HepG2 (cell line): ENCODE measurements around the gene SPA17. TPM values are rescaled to one million over a fixed set of nuclear protein-coding genes. Genes with fewer than 3 reads are reported as not detected.

Experiments
- HDAC2 ChIP-seq: sonication (generic); formaldehyde crosslinking; IDR thresholded peaks from 2 replicates; pipeline ENCODE4 v1.4.0; 2020; ENCODE audit warnings: missing genetic modification reagents
- JUN ChIP-seq: sonication (generic); formaldehyde crosslinking; IDR thresholded peaks from 2 replicates; pipeline ENCODE4 v1.4.0; 2020; ENCODE audit warnings: mild to moderate bottlenecking, missing genetic modification reagents
- JUNB ChIP-seq: sonication (generic); formaldehyde crosslinking; IDR thresholded peaks from 2 replicates; pipeline ENCODE4 v1.8.0; 2022; ENCODE audit warnings: missing genetic modification reagents, mild to moderate bottlenecking, borderline replicate concordance
- KDM5B ChIP-seq: sonication (generic); formaldehyde crosslinking; IDR thresholded peaks from 2 replicates; pipeline ENCODE4 v1.4.0; 2020; ENCODE audit warnings: missing genetic modification reagents, mild to moderate bottlenecking, borderline replicate concordance
- KLF6 ChIP-seq: IDR thresholded peaks from 2 replicates; pipeline ENCODE4 v1.8.0; 2016; ENCODE audit warnings: missing biosample characterization, missing genetic modification reagents
- RFX5 ChIP-seq: IDR thresholded peaks from 2 replicates; pipeline ENCODE4 v1.6.1; 2011; ENCODE audit warnings: low read depth, low read length, improper control_type of control experiment
- SAFB2 ChIP-seq: sonication (generic); formaldehyde crosslinking; IDR thresholded peaks from 2 replicates; pipeline ENCODE4 v1.5.1; 2020; ENCODE audit warnings: missing genetic modification reagents, low read depth, mild to moderate bottlenecking, borderline replicate concordance
- SNAI1 ChIP-seq: sonication (generic); formaldehyde crosslinking; IDR thresholded peaks from 2 replicates; pipeline ENCODE4 v1.5.0; 2020; ENCODE audit warnings: mild to moderate bottlenecking, missing genetic modification reagents, borderline replicate concordance
- TOPORS ChIP-seq: sonication (generic); formaldehyde crosslinking; IDR thresholded peaks from 2 replicates; pipeline ENCODE4 v1.8.0; 2023; ENCODE audit warnings: mild to moderate bottlenecking, missing genetic modification reagents
- TRIM24 ChIP-seq: sonication (generic); formaldehyde crosslinking; IDR thresholded peaks from 2 replicates; pipeline ENCODE4 v1.8.0; 2022; ENCODE audit warnings: mild to moderate bottlenecking, missing genetic modification reagents
- ZFAT ChIP-seq: sonication (generic); formaldehyde crosslinking; conservative IDR thresholded peaks from 2 replicates; pipeline ENCODE4 v1.8.1; 2023; ENCODE audit warnings: missing genetic modification reagents, inconsistent platforms
- ZNF263 ChIP-seq: sonication (generic); formaldehyde crosslinking; IDR thresholded peaks from 2 replicates; pipeline ENCODE4 v1.4.0; 2020; ENCODE audit warnings: missing genetic modification reagents
- ZNF724P ChIP-seq: sonication (generic); formaldehyde crosslinking; IDR thresholded peaks from 2 replicates; pipeline ENCODE4 v1.8.0; 2022; ENCODE audit warnings: missing genetic modification reagents, borderline replicate concordance
- ZNF776 ChIP-seq: sonication (generic); formaldehyde crosslinking; IDR thresholded peaks from 2 replicates; pipeline ENCODE4 v1.4.0; 2020; ENCODE audit warnings: mild to moderate bottlenecking, missing genetic modification reagents
- ZNF816 ChIP-seq: sonication (generic); formaldehyde crosslinking; IDR thresholded peaks from 2 replicates; pipeline ENCODE4 v1.8.0; 2022; ENCODE audit warnings: missing genetic modification reagents, mild to moderate bottlenecking, borderline replicate concordance
- polyA plus RNA-seq, 8 experiments: library from polyadenylated mRNA; depleted of rRNA in 3 of 8; stranded (reverse) in 7 of 8; unstranded in 1 of 8; fragments of >200 nt; fragmentation: Illumina TruSeq in 4 of 8; extraction: Trizol in 4 of 8; gene quantifications; 2 replicates each; pipeline versions ENCODE4 v1.2.1 to v1.2.3, GENCODE V29; 2011 to 2016; ENCODE audit warnings: low read depth in 4 of 8, missing spikeins in 1 of 8, mixed read lengths in 1 of 8; ENCODE audit not compliant: insufficient read depth in 1 of 8
- total RNA-seq, 5 experiments: library from RNA; depleted of rRNA; stranded (reverse); fragments of >200 nt; fragmentation: Illumina TruSeq; extraction: Trizol; gene quantifications; 2 replicates each; pipeline ENCODE4 v1.2.3, GENCODE V29; 2016; ENCODE audit warnings: low read depth in 1 of 5
- TF ChIP-seq, protein P1 (sequence below): sonication (generic); formaldehyde crosslinking; IDR thresholded peaks from 2 replicates; pipeline ENCODE4 v1.4.0; 2020; ENCODE audit warnings: mild to moderate bottlenecking, missing genetic modification reagents
- TF ChIP-seq, protein P2 (sequence below): sonication (generic); formaldehyde crosslinking; IDR thresholded peaks from 2 replicates; pipeline ENCODE4 v1.5.0; 2020; ENCODE audit warnings: mild to moderate bottlenecking, missing genetic modification reagents, borderline replicate concordance
- TF ChIP-seq, protein P3 (sequence below): sonication (generic); formaldehyde crosslinking; IDR thresholded peaks from 2 replicates; pipeline ENCODE4 v1.4.0; 2020; ENCODE audit warnings: missing genetic modification reagents
- TF ChIP-seq, protein P4 (sequence below): sonication (generic); formaldehyde crosslinking; IDR thresholded peaks from 2 replicates; pipeline ENCODE4; 2020; ENCODE audit warnings: missing genetic modification reagents, mild to moderate bottlenecking, borderline replicate concordance

The SPA17 gene
- total and polyA plus RNA-seq, 2 of the 13 experiments (the other 11 are each of a cell fraction or from before 2014, with no cell fraction given), result 4.4 to 8.4 TPM

DNA sequence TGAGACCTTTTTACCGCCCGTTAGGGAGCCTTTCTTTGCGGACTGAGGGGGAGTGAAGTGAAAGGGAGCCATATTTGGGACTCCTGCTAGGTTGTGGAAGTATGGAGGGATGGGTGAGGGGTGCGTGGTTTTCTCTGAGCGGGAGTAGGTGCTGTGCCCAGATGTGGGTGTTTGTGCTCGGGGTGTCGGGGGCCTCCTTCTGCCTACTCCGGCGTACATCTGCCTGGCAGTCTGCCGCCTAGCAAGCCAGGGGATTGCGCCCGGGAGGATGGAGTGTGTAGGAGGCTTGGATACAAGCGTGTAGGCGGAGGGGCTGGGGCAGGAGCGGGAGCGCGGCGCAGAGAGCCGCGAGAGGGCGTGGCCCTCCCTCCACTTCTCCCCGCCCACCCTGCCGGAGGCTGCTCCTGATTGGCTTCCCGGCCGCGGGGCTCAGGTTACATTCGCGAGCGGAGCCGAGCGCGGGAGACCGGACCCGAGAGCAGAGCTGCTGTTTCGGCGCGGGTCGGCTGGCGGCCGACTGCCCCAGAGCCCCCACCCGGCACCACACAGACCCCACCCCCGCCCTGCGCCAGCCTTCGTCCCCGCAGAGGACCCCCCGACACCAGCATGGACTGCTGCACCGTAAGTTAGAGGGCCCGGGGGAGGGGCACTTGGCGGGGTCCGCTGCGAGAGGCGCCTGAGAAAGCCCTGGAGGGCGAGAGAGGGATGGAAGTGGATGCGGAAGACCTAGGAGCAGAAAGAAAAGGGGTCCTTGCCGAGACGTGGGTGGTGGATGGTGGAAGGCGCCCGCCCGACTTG, 66.0 kb downstream of the SPA17 start, which contains the start of gene NRGN (continued):
- TF ChIP-seq ZNF724P (CRISPR knock-in tag), result no peak
- TF ChIP-seq RFX5, result no peak
- TF ChIP-seq, protein P1, sequence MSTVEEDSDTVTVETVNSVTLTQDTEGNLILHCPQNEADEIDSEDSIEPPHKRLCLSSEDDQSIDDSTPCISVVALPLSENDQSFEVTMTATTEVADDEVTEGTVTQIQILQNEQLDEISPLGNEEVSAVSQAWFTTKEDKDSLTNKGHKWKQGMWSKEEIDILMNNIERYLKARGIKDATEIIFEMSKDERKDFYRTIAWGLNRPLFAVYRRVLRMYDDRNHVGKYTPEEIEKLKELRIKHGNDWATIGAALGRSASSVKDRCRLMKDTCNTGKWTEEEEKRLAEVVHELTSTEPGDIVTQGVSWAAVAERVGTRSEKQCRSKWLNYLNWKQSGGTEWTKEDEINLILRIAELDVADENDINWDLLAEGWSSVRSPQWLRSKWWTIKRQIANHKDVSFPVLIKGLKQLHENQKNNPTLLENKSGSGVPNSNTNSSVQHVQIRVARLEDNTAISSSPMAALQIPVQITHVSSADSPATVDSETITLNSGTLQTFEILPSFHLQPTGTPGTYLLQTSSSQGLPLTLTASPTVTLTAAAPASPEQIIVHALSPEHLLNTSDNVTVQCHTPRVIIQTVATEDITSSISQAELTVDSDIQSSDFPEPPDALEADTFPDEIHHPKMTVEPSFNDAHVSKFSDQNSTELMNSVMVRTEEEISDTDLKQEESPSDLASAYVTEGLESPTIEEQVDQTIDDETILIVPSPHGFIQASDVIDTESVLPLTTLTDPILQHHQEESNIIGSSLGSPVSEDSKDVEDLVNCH (CRISPR knock-in tag), result no peak
- TF ChIP-seq TRIM24, result no peak
- no peak for TF ChIP-seq ZNF816 (CRISPR knock-in tag)
- TF ChIP-seq, protein P2, sequence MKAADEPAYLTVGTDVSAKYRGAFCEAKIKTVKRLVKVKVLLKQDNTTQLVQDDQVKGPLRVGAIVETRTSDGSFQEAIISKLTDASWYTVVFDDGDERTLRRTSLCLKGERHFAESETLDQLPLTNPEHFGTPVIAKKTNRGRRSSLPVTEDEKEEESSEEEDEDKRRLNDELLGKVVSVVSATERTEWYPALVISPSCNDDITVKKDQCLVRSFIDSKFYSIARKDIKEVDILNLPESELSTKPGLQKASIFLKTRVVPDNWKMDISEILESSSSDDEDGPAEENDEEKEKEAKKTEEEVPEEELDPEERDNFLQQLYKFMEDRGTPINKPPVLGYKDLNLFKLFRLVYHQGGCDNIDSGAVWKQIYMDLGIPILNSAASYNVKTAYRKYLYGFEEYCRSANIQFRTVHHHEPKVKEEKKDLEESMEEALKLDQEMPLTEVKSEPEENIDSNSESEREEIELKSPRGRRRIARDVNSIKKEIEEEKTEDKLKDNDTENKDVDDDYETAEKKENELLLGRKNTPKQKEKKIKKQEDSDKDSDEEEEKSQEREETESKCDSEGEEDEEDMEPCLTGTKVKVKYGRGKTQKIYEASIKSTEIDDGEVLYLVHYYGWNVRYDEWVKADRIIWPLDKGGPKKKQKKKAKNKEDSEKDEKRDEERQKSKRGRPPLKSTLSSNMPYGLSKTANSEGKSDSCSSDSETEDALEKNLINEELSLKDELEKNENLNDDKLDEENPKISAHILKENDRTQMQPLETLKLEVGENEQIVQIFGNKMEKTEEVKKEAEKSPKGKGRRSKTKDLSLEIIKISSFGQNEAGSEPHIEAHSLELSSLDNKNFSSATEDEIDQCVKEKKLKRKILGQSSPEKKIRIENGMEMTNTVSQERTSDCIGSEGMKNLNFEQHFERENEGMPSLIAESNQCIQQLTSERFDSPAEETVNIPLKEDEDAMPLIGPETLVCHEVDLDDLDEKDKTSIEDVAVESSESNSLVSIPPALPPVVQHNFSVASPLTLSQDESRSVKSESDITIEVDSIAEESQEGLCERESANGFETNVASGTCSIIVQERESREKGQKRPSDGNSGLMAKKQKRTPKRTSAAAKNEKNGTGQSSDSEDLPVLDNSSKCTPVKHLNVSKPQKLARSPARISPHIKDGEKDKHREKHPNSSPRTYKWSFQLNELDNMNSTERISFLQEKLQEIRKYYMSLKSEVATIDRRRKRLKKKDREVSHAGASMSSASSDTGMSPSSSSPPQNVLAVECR (CRISPR knock-in tag), result peak; percentile 46; the same call in 1 of the 2 replicates
- TF ChIP-seq HDAC2 (CRISPR knock-in tag), result no peak
- TF ChIP-seq SAFB2 (CRISPR knock-in tag), result no peak
- TF ChIP-seq ZNF263 (CRISPR knock-in tag), result no peak
- TF ChIP-seq, protein P3, sequence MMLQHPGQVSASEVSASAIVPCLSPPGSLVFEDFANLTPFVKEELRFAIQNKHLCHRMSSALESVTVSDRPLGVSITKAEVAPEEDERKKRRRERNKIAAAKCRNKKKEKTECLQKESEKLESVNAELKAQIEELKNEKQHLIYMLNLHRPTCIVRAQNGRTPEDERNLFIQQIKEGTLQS (CRISPR knock-in tag), result no peak
- no peak for TF ChIP-seq JUNB (CRISPR knock-in tag)
- TF ChIP-seq ZNF776 (CRISPR knock-in tag), result 0 out of 2 replicates have a peak, but pooled peaks have one; percentile 28
- TF ChIP-seq ZFAT (CRISPR knock-in tag), result no peak
- 0 out of 2 replicates have a peak, but pooled peaks have one; percentile 47 for TF ChIP-seq SNAI1
- TF ChIP-seq KLF6 (CRISPR knock-in tag), result no peak
- no peak for TF ChIP-seq JUN (CRISPR knock-in tag)
- 0 out of 2 replicates have a peak, but pooled peaks have one; percentile 29 for TF ChIP-seq KDM5B (CRISPR knock-in tag)
- no peak for TF ChIP-seq TOPORS
- TF ChIP-seq, protein P4, sequence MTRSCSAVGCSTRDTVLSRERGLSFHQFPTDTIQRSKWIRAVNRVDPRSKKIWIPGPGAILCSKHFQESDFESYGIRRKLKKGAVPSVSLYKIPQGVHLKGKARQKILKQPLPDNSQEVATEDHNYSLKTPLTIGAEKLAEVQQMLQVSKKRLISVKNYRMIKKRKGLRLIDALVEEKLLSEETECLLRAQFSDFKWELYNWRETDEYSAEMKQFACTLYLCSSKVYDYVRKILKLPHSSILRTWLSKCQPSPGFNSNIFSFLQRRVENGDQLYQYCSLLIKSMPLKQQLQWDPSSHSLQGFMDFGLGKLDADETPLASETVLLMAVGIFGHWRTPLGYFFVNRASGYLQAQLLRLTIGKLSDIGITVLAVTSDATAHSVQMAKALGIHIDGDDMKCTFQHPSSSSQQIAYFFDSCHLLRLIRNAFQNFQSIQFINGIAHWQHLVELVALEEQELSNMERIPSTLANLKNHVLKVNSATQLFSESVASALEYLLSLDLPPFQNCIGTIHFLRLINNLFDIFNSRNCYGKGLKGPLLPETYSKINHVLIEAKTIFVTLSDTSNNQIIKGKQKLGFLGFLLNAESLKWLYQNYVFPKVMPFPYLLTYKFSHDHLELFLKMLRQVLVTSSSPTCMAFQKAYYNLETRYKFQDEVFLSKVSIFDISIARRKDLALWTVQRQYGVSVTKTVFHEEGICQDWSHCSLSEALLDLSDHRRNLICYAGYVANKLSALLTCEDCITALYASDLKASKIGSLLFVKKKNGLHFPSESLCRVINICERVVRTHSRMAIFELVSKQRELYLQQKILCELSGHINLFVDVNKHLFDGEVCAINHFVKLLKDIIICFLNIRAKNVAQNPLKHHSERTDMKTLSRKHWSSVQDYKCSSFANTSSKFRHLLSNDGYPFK (CRISPR knock-in tag), result no peak
